Measurements from ENCODE around the gene IFT27. TPM values are rescaled to one million over a fixed set of nuclear protein-coding genes. Genes with fewer than 3 reads are reported as not detected.
"Not testable (repeated sequence)": the region's sequence is repeated elsewhere in the genome, so short reads cannot be mapped to it uniquely, and the experiment has no call there.

Gene IFT27
- total RNA-seq, 1 donor from 2014 or later: 30.0 TPM

GRCh38 chr22:36759481-36760159 is 16.3 kb downstream of the IFT27 start:
- H3K9me3 Mint-ChIP-seq: no peaks in the 10 kb centered on the region
- DNase-seq (ENCODE audit: low spot score): no peak
- H3K4me3 Mint-ChIP-seq (ENCODE audit: low read depth): no peak overlapping the region
- H3K27ac Mint-ChIP-seq: no peak overlapping the region
- H3K36me3 Mint-ChIP-seq (ENCODE audit: low read depth): no peaks in the 10 kb centered on the region
- no peaks in the 10 kb centered on the region for H3K4me1 Mint-ChIP-seq (ENCODE audit: low read depth)
- peaks cover 2% of the 10 kb centered on the region for H3K27me3 Mint-ChIP-seq (ENCODE audit: low read depth)
- intact Hi-C loops (cut with micrococcal nuclease): no loop called here

- H3K36me3 Mint-ChIP-seq (ENCODE audit: low read depth): no peaks in the 10 kb centered on the region
- H3K4me1 Mint-ChIP-seq (ENCODE audit: low read depth): no peaks in the 10 kb centered on the region
- no peak for DNase-seq (ENCODE audit: low spot score)
- no peak overlapping the region for H3K27ac Mint-ChIP-seq
- H3K9me3 Mint-ChIP-seq: no peaks in the 10 kb centered on the region
- no peak overlapping the region for H3K4me3 Mint-ChIP-seq (ENCODE audit: low read depth)
- peaks cover 2% of the 10 kb centered on the region for H3K27me3 Mint-ChIP-seq (ENCODE audit: low read depth)
- intact Hi-C loops (cut with micrococcal nuclease): no loop called here
These were observed 17.1 kb downstream of the IFT27 start for GRCh38 chr22:36758792-36759271.

- intact Hi-C loops (cut with micrococcal nuclease): no loop called here
- peaks cover 2% of the 10 kb centered on the region for H3K27me3 Mint-ChIP-seq (ENCODE audit: low read depth)
- DNase-seq (ENCODE audit: low spot score): peak; percentile 62
- H3K4me3 Mint-ChIP-seq (ENCODE audit: low read depth): no peak overlapping the region
- no peaks in the 10 kb centered on the region for H3K9me3 Mint-ChIP-seq
- no peak overlapping the region for H3K27ac Mint-ChIP-seq
- no peaks in the 10 kb centered on the region for H3K36me3 Mint-ChIP-seq (ENCODE audit: low read depth)
- no peaks in the 10 kb centered on the region for H3K4me1 Mint-ChIP-seq (ENCODE audit: low read depth)
These were observed 18.2 kb downstream of the IFT27 start for GRCh38 chr22:36757668-36758211.

GRCh38 chr22:36756746-36757655 is 18.9 kb downstream of the IFT27 start:
- H3K36me3 Mint-ChIP-seq (ENCODE audit: low read depth): no peaks in the 10 kb centered on the region
- intact Hi-C loops (cut with micrococcal nuclease): no loop called here
- H3K4me3 Mint-ChIP-seq (ENCODE audit: low read depth): no peak overlapping the region
- H3K27me3 Mint-ChIP-seq (ENCODE audit: low read depth): peaks cover 2% of the 10 kb centered on the region
- no peak overlapping the region for H3K27ac Mint-ChIP-seq
- no peaks in the 10 kb centered on the region for H3K4me1 Mint-ChIP-seq (ENCODE audit: low read depth)
- no peak for DNase-seq (ENCODE audit: low spot score)
- H3K9me3 Mint-ChIP-seq: no peaks in the 10 kb centered on the region

- H3K36me3 Mint-ChIP-seq (ENCODE audit: low read depth): no peaks in the 10 kb centered on the region
- DNase-seq (ENCODE audit: low spot score): no peak
- intact Hi-C loops (cut with micrococcal nuclease): no loop called here
- no peaks in the 10 kb centered on the region for H3K9me3 Mint-ChIP-seq
- H3K27ac Mint-ChIP-seq: no peak overlapping the region
- H3K4me1 Mint-ChIP-seq (ENCODE audit: low read depth): no peaks in the 10 kb centered on the region
- H3K4me3 Mint-ChIP-seq (ENCODE audit: low read depth): no peak overlapping the region
- peaks cover 2% of the 10 kb centered on the region for H3K27me3 Mint-ChIP-seq (ENCODE audit: low read depth)
These were observed 19.9 kb downstream of the IFT27 start for GRCh38 chr22:36756031-36756430.

GRCh38 chr22:36755316-36755715 is 20.6 kb downstream of the IFT27 start:
- H3K4me1 Mint-ChIP-seq (ENCODE audit: low read depth): no peaks in the 10 kb centered on the region
- peaks cover 2% of the 10 kb centered on the region for H3K27me3 Mint-ChIP-seq (ENCODE audit: low read depth)
- no peaks in the 10 kb centered on the region for H3K36me3 Mint-ChIP-seq (ENCODE audit: low read depth)
- H3K9me3 Mint-ChIP-seq: no peaks in the 10 kb centered on the region
- H3K27ac Mint-ChIP-seq: no peak overlapping the region
- no peak overlapping the region for H3K4me3 Mint-ChIP-seq (ENCODE audit: low read depth)
- intact Hi-C loops (cut with micrococcal nuclease): no loop called here
- DNase-seq (ENCODE audit: low spot score): no peak

- H3K27ac Mint-ChIP-seq; H3K36me3 Mint-ChIP-seq (ENCODE audit: low read depth); DNase-seq (ENCODE audit: low spot score); H3K9me3 Mint-ChIP-seq; H3K4me1 Mint-ChIP-seq (ENCODE audit: low read depth); H3K4me3 Mint-ChIP-seq (ENCODE audit: low read depth); H3K27me3 Mint-ChIP-seq (ENCODE audit: low read depth); intact Hi-C loops (cut with micrococcal nuclease): not testable (repeated sequence)
These were observed 21.0 kb downstream of the IFT27 start for GRCh38 chr22:36754881-36755280.

- DNase-seq (ENCODE audit: low spot score): no peak
These were observed 22.0 kb downstream of the IFT27 start for GRCh38 chr22:36753916-36754315.

GRCh38 chr22:36753120-36753802 is 22.7 kb downstream of the IFT27 start:
- no peak for DNase-seq (ENCODE audit: low spot score)
- Mint-ChIP-seq H3K27ac (no peak overlapping the region), H3K36me3 (ENCODE audit: low read depth) (no peaks in the 10 kb centered on the region), H3K4me1 (ENCODE audit: low read depth) (no peaks in the 10 kb centered on the region), H3K9me3 (no peaks in the 10 kb centered on the region), H3K27me3 (ENCODE audit: low read depth) (peaks cover 2% of the 10 kb centered on the region), H3K4me3 (ENCODE audit: low read depth) (no peak overlapping the region)
- intact Hi-C loops (cut with micrococcal nuclease): no loop called here

More at GRCh38 chr22:36753916-36754315, 22.0 kb downstream of the IFT27 start:
- intact Hi-C loops (cut with micrococcal nuclease): no loop called here
- Mint-ChIP-seq H3K9me3 (no peaks in the 10 kb centered on the region), H3K27ac (no peak overlapping the region), H3K4me3 (ENCODE audit: low read depth) (no peak overlapping the region), H3K27me3 (ENCODE audit: low read depth) (peaks cover 2% of the 10 kb centered on the region), H3K36me3 (ENCODE audit: low read depth) (no peaks in the 10 kb centered on the region), H3K4me1 (ENCODE audit: low read depth) (no peaks in the 10 kb centered on the region)

GRCh38 chr22:36746375-36746970 is 29.4 kb downstream of the IFT27 start:
- H3K27me3 Mint-ChIP-seq (ENCODE audit: low read depth): no peaks in the 10 kb centered on the region

GRCh38 chr22:36745301-36745995 is 30.5 kb downstream of the IFT27 start:
- Mint-ChIP-seq H3K27me3 (ENCODE audit: low read depth) (no peaks in the 10 kb centered on the region), H3K36me3 (ENCODE audit: low read depth) (no peaks in the 10 kb centered on the region), H3K4me3 (ENCODE audit: low read depth) (no peak overlapping the region), H3K9me3 (no peaks in the 10 kb centered on the region), H3K27ac (no peak overlapping the region), H3K4me1 (ENCODE audit: low read depth) (no peaks in the 10 kb centered on the region)
- intact Hi-C loops (cut with micrococcal nuclease): no loop called here
- DNase-seq (ENCODE audit: low spot score): no peak

More at GRCh38 chr22:36746375-36746970, 29.4 kb downstream of the IFT27 start:
- Mint-ChIP-seq H3K9me3 (no peaks in the 10 kb centered on the region), H3K27ac (no peak overlapping the region), H3K4me1 (ENCODE audit: low read depth) (no peaks in the 10 kb centered on the region), H3K36me3 (ENCODE audit: low read depth) (no peaks in the 10 kb centered on the region), H3K4me3 (ENCODE audit: low read depth) (no peak overlapping the region)
- intact Hi-C loops (cut with micrococcal nuclease): no loop called here
- DNase-seq (ENCODE audit: low spot score): no peak

- Mint-ChIP-seq H3K4me3 (ENCODE audit: low read depth) (no peak overlapping the region), H3K27ac (no peak overlapping the region), H3K36me3 (ENCODE audit: low read depth) (no peaks in the 10 kb centered on the region), H3K27me3 (ENCODE audit: low read depth) (no peaks in the 10 kb centered on the region), H3K9me3 (no peaks in the 10 kb centered on the region), H3K4me1 (ENCODE audit: low read depth) (no peaks in the 10 kb centered on the region)
- intact Hi-C loops (cut with micrococcal nuclease): no loop called here
- no peak for DNase-seq (ENCODE audit: low spot score)
These were observed 31.1 kb downstream of the IFT27 start for GRCh38 chr22:36744791-36745190.

Measured in activated T-helper 2 cell treated with anti-CD3 and anti-CD28 coated beads, Interferon-gamma antibody, Interleukin-2, Interleukin-4, amounts not matched to agents 10 μg/mL and 5 μg/mL and 100 μg/mL, durations not matched to agents 14 hours and 24 hours and 36 hours (primary cell).